Limb (tissue), 2 donors: Measurements from ENCODE around the gene MCTS1.
"Not testable (repeated sequence)": the region's sequence is repeated elsewhere in the genome, so short reads cannot be mapped to it uniquely, and the experiment has no call there.

Experiments used
- DNase-seq, 2 donors: peaks; one replicate each; pipeline ENCODE4 v3.0.0-alpha.2; 2016; ENCODE audit errors: extremely low spot score in 2 of 2

The MCTS1 gene

DNA sequence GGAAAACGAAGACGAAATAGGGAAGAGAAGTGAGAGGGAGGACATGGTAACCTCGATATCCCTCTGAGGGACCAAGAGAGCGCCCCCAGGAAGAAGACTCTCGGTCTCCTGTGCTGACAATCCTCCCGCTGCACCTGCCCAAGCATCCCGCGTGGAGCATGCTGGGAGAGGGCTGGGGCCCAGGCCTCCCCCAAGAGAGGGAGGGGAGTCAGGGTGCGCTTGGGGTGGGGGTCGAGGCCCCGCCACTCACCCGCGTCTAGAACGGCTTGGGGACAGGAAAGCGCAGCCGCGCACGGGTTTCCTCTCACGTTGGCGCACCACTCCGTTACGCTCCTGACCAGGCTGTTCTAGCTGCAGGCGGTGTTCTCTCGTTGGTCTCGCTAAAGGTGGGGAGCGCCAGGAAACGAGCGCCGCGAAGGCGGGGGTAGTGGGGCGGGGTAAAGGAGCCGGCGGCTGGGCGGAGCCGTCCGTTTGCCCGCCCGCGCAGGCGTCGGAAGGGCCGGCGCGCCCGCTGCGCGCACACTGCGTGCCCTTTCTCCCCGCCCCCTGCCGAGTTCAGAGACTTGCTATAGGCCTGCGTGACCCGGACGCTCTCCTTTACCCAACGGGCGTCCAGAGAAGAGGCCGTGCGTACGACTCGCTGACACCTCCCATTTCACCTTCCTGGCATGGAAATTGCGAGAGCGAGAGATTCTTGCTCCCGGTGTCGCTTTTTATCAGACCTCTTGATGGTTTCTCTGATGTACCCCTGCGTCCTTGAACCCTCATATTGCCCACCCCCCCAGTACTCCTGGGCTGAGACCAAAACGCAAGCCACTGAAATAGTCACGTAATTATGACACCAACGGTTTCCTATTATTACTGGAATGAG, 26.0 kb downstream of the MCTS1 start, which contains the start of gene C1GALT1C1:
C1GALT1C1 (minus strand) TSS at position 388 of the 871 bp plus-strand sequence. CDS start 2,888 bp downstream, outside the sequence.
- DNase-seq, result peak; percentile 87 to 90

DNA sequence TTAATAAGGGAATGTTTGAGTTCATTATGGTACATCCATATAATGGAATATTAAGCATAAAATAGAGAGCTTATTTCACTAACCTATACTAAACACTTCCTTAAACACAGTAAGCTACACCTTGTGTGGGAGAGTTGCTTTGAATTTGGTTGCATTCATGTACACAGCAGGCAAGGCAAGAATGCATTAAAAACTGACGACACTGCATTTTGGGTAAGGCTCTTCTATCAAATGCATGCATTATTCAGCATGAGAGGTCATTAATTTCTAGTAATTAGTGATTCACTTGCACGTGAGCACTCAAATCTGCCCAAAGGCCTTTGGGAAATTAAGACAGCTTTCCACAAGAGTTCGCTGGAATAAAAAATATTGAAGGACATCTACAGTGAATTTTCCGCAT, 34.7 kb downstream of the MCTS1 start:
- DNase-seq, result no peak

DNA sequence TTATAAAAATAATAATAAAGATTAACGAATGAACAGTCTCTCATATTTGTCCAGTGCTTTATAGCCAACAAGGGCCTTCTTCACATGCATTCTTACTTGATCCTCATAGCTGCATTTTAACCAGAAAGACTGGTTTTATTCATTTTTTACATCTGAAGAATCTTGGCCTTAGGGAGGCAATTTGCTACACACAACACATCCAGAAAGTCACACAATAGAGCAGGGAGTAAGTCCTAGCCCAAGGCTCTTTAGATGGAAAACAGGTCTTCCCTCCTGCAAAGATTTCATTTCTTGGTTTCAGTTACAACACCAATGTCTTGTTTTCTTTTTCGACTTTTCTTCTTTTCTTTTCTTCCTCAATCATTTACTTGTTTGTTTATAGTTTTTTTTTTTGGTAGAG, 39.0 kb downstream of the MCTS1 start:
- no peak for DNase-seq

- no peak for DNase-seq
Measured at GRCh38 chrX:120647127-120647526, 43.2 kb downstream of the MCTS1 start.

GRCh38 chrX:120652256-120652655, 48.4 kb downstream of the MCTS1 start:
- DNase-seq, result not testable (repeated sequence)

GRCh38 chrX:120653000-120653399, 49.1 kb downstream of the MCTS1 start:
- DNase-seq, result no peak

DNA sequence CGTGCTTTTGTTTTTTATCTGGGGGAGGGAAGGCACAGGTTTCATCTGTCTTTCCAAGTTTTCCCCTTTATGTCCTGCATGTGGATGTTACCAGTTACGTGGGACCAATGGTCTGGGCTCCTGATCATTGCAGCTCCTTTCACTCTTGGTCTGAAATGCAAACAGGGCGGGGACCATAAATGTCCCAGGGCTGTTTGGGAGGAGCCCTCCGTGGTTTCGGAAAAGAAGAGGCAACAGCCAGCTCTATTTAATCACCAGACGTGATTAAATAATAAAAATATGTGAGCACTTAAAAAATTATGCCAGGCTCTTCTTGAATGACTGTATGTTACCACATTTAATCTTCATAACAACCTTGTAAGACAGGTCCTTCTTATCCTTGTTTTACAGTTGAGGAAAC, 56.7 kb downstream of the MCTS1 start:
- no peak for DNase-seq
